Measurements from ENCODE around the gene TRAPPC11. TPM values are rescaled to one million over a fixed set of nuclear protein-coding genes. Genes with fewer than 3 reads are reported as not detected.

TRAPPC11 gene
- polyA plus RNA-seq, 1 donor from 2014 or later = 78.1 TPM

DNA sequence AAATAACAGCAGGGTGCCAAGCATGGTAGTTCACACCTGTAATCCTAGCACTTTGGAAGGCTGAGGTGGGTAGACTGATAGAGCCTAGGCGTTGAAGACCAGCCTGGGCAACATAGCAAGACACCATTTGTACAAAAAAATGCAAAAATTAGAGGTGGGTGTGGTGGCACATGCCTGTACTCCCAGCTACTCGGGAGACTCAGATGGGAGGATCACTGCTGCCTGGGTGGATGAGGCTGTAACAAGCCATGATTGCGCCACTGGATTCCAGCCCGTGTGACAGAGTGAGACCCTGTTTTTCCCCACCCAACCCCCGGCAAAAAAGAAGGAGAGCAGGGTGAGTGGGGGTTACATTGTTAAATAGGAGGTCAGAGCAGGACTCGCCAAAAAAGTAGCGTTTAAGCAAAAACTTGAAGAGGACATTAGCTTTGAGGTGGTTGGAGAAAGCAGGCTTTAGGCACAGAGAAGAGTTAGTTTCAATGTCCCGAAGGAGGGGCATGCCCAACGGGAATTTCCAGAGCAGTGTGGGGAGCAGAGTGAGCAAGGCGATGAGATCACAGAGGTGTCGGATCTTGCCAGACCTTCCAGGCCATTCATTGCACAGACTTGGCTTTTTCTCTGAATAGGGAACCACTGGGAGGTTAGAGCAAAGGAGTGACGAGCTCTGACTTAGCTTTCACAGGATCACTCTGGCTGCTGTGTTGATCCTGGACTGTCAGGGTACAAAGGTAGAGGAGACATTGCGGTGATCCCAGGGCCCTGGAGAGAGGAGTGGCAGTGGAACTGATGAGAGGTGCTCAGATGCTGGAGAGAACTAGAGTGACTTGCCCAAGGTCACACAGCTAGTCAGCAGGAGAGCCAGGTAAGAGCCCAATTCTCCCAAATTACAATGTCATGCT lies 70.6 kb downstream of the TRAPPC11 start:
- no peak for TF ChIP-seq SMC3 (conservative IDR thresholded peaks at IDR 0.05; ENCODE audit: poor library complexity)
- TF ChIP-seq RAD21 (conservative IDR thresholded peaks at IDR 0.05) = no peak
- TF ChIP-seq MXI1 (conservative IDR thresholded peaks at IDR 0.05; ENCODE audit: poor library complexity, severe bottlenecking) = no peak
- TF ChIP-seq POLR2AphosphoS5 (IDR thresholded peaks at IDR 0.05) = no peak
- TF ChIP-seq TAF1 (IDR thresholded peaks at IDR 0.05; ENCODE audit: low read depth) = no peak
- TF ChIP-seq EP300 (conservative IDR thresholded peaks at IDR 0.05; ENCODE audit: poor library complexity, severe bottlenecking) = no peak
- TF ChIP-seq, protein P1, sequence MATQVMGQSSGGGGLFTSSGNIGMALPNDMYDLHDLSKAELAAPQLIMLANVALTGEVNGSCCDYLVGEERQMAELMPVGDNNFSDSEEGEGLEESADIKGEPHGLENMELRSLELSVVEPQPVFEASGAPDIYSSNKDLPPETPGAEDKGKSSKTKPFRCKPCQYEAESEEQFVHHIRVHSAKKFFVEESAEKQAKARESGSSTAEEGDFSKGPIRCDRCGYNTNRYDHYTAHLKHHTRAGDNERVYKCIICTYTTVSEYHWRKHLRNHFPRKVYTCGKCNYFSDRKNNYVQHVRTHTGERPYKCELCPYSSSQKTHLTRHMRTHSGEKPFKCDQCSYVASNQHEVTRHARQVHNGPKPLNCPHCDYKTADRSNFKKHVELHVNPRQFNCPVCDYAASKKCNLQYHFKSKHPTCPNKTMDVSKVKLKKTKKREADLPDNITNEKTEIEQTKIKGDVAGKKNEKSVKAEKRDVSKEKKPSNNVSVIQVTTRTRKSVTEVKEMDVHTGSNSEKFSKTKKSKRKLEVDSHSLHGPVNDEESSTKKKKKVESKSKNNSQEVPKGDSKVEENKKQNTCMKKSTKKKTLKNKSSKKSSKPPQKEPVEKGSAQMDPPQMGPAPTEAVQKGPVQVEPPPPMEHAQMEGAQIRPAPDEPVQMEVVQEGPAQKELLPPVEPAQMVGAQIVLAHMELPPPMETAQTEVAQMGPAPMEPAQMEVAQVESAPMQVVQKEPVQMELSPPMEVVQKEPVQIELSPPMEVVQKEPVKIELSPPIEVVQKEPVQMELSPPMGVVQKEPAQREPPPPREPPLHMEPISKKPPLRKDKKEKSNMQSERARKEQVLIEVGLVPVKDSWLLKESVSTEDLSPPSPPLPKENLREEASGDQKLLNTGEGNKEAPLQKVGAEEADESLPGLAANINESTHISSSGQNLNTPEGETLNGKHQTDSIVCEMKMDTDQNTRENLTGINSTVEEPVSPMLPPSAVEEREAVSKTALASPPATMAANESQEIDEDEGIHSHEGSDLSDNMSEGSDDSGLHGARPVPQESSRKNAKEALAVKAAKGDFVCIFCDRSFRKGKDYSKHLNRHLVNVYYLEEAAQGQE (IDR thresholded peaks at IDR 0.05; ENCODE audit: borderline replicate concordance) = no peak
- no peak for TF ChIP-seq EZH2 (IDR thresholded peaks at IDR 0.05; ENCODE audit: borderline replicate concordance, insufficient read depth, low read length, poor library complexity, severe bottlenecking)
- Histone ChIP-seq H3K9me2 (ENCODE audit: insufficient read depth, low read length) (no peaks in the 10 kb centered on the region), H3K27ac (ENCODE audit: low read length) (no peak overlapping the region), H3K36me3 (ENCODE audit: insufficient read depth, low read length) (no peaks in the 10 kb centered on the region), H3K27me3 (ENCODE audit: insufficient read depth, low read depth, low read length) (no peaks in the 10 kb centered on the region), H4K20me1 (ENCODE audit: insufficient read depth) (no peaks in the 10 kb centered on the region), H3K4me2 (ENCODE audit: low read length) (no peak overlapping the region), H2AFZ (ENCODE audit: low read depth, low read length) (no peak overlapping the region), H3K4me3 (ENCODE audit: low read length) (no peak overlapping the region), H3K9me3 (ENCODE audit: low read length) (no peaks in the 10 kb centered on the region), H3F3A (ENCODE audit: insufficient read depth, low read length, poor library complexity, severe bottlenecking) (no peaks in the 10 kb centered on the region), H3K9ac (ENCODE audit: low read length) (no peak overlapping the region), H3K79me2 (replicated peaks; ENCODE audit: insufficient read depth, low read length) (no peaks in the 10 kb centered on the region)

DNA sequence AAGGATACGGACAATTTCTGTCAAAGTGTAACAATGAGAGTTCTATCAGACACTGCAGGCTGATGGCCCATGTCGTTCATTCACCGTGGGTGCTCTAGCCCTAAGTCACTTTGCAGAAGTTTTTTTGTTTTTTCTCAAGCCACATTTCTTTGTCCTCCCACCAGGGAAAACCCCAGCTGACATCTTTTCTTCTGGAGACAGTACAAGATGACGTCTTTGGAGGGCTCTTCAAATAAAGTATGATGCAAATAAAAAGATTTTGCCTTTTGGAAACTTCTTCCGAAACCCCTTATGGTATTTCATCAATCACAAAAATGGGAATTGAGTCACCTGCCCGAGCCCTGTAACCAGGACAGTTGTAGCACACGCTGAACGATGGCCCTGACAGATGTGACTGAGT lies 73.2 kb downstream of the TRAPPC11 start:
- no peak overlapping the region for H3K27ac ChIP-seq (ENCODE audit: low read length)
- H3K36me3 ChIP-seq (ENCODE audit: insufficient read depth, low read length) = no peaks in the 10 kb centered on the region
- H3K4me3 ChIP-seq (ENCODE audit: low read length) = no peak overlapping the region
- no peaks in the 10 kb centered on the region for H3K9me3 ChIP-seq (ENCODE audit: low read length)
- no peak overlapping the region for H3K4me2 ChIP-seq (ENCODE audit: low read length)
- H3K9ac ChIP-seq (ENCODE audit: low read length) = no peak overlapping the region
- no peaks in the 10 kb centered on the region for H3F3A ChIP-seq (ENCODE audit: insufficient read depth, low read length, poor library complexity, severe bottlenecking)
- H3K79me2 ChIP-seq (replicated peaks; ENCODE audit: insufficient read depth, low read length) = no peaks in the 10 kb centered on the region
- no peaks in the 10 kb centered on the region for H4K20me1 ChIP-seq (ENCODE audit: insufficient read depth)
- no peaks in the 10 kb centered on the region for H3K27me3 ChIP-seq (ENCODE audit: insufficient read depth, low read depth, low read length)
- no peak overlapping the region for H2AFZ ChIP-seq (ENCODE audit: low read depth, low read length)
- TF ChIP-seq POLR2AphosphoS5 (IDR thresholded peaks at IDR 0.05) (no peak), EP300 (conservative IDR thresholded peaks at IDR 0.05; ENCODE audit: poor library complexity, severe bottlenecking) (no peak), EZH2 (IDR thresholded peaks at IDR 0.05; ENCODE audit: borderline replicate concordance, insufficient read depth, low read length, poor library complexity, severe bottlenecking) (no peak), SMC3 (conservative IDR thresholded peaks at IDR 0.05; ENCODE audit: poor library complexity) (no peak), RAD21 (conservative IDR thresholded peaks at IDR 0.05) (no peak), TAF1 (IDR thresholded peaks at IDR 0.05; ENCODE audit: low read depth) (no peak), MXI1 (conservative IDR thresholded peaks at IDR 0.05; ENCODE audit: poor library complexity, severe bottlenecking) (no peak)
- TF ChIP-seq, protein P2, sequence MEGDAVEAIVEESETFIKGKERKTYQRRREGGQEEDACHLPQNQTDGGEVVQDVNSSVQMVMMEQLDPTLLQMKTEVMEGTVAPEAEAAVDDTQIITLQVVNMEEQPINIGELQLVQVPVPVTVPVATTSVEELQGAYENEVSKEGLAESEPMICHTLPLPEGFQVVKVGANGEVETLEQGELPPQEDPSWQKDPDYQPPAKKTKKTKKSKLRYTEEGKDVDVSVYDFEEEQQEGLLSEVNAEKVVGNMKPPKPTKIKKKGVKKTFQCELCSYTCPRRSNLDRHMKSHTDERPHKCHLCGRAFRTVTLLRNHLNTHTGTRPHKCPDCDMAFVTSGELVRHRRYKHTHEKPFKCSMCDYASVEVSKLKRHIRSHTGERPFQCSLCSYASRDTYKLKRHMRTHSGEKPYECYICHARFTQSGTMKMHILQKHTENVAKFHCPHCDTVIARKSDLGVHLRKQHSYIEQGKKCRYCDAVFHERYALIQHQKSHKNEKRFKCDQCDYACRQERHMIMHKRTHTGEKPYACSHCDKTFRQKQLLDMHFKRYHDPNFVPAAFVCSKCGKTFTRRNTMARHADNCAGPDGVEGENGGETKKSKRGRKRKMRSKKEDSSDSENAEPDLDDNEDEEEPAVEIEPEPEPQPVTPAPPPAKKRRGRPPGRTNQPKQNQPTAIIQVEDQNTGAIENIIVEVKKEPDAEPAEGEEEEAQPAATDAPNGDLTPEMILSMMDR (IDR thresholded peaks at IDR 0.05; ENCODE audit: poor library complexity, severe bottlenecking) = no peak
- TF ChIP-seq, protein P1 (IDR thresholded peaks at IDR 0.05; ENCODE audit: borderline replicate concordance) = no peak
- H3K9me2 ChIP-seq (ENCODE audit: insufficient read depth, low read length) = no peaks in the 10 kb centered on the region
